K562 (cell line): Measurements from ENCODE around the gene NAP1L4. TPM values are rescaled to one million over a fixed set of nuclear protein-coding genes. Genes with fewer than 3 reads are reported as not detected.

Experiments used
- ARID2 ChIP-seq: fragments of 450-650 bp; IDR thresholded peaks from 2 replicates; pipeline ENCODE4 v1.6.1; 2017; ENCODE audit warnings: antibody characterized with exemption, mild to moderate bottlenecking
- DPF2 ChIP-seq: fragments of 450-650 bp; IDR thresholded peaks from 2 replicates; pipeline ENCODE4 v1.6.1; 2016
- FOSL1 ChIP-seq: fragments of 200-800 bp; sonication (Bioruptor generic); conservative IDR thresholded peaks from 2 replicates; pipeline ENCODE4 v1.6.1; 2016; ENCODE audit warnings: missing genetic modification characterization, missing compliant biosample characterization
- HBP1 ChIP-seq: fragments of 450-650 bp; formaldehyde crosslinking; IDR thresholded peaks from 2 replicates; pipeline ENCODE4 v1.4.0; 2022; ENCODE audit warnings: missing genetic modification characterization
- ILK ChIP-seq: fragments of 450-650 bp; IDR thresholded peaks from 2 replicates; pipeline ENCODE4 v1.6.1; 2016; ENCODE audit warnings: missing genetic modification characterization, low read depth, mild to moderate bottlenecking, missing compliant biosample characterization, moderate library complexity, borderline replicate concordance
- MAFK ChIP-seq: IDR thresholded peaks from 2 replicates; pipeline ENCODE4 v1.6.1; 2011; ENCODE audit warnings: low read length, improper control_type of control experiment
- MCM5 ChIP-seq: fragments of 450-650 bp; IDR thresholded peaks from 2 replicates; pipeline ENCODE4 v1.6.1; 2016; ENCODE audit warnings: low read depth
- MTA3 ChIP-seq: fragments of 450-650 bp; formaldehyde crosslinking; IDR thresholded peaks from 2 replicates; pipeline ENCODE4 v1.6.1; 2017; ENCODE audit warnings: mild to moderate bottlenecking, borderline replicate concordance
- NFE2 ChIP-seq: IDR thresholded peaks from 2 replicates; pipeline ENCODE4 v1.6.1; 2014; ENCODE audit warnings: antibody characterized with exemption, low read depth
- NR0B1 ChIP-seq: fragments of 450-650 bp; IDR thresholded peaks from one replicate; pipeline ENCODE4 v1.6.1; 2018; ENCODE audit warnings: mild to moderate bottlenecking, moderate library complexity; ENCODE audit not compliant: partially characterized antibody
- SMARCC2 ChIP-seq: fragments of 450-650 bp; IDR thresholded peaks from 2 replicates; pipeline ENCODE4 v1.6.1; 2017; ENCODE audit warnings: antibody characterized with exemption, moderate library complexity, mild to moderate bottlenecking, low read depth
- TARDBP ChIP-seq: fragments of 450-650 bp; IDR thresholded peaks from 2 replicates; pipeline ENCODE4 v1.6.1; 2016
- TFAM ChIP-seq: fragments of 250-450 bp; sonication (Bioruptor Pico); conservative IDR thresholded peaks from 2 replicates; pipeline ENCODE4 v1.5.0; 2021; ENCODE audit warnings: mild to moderate bottlenecking, moderate library complexity
- THRA ChIP-seq: fragments of 450-650 bp; IDR thresholded peaks from 2 replicates; pipeline ENCODE4 v1.6.1; 2017; ENCODE audit warnings: mild to moderate bottlenecking, moderate library complexity
- TRIM24 ChIP-seq, 2 experiments: fragments of 450-650 bp; IDR thresholded peaks; 2 replicates each; pipeline ENCODE4 v1.6.1; 2016
- ZMIZ1 ChIP-seq, 2 experiments: fragments of 150-350 bp in 1 of 2; IDR thresholded peaks; 2 replicates each; pipeline ENCODE4 v1.6.1; 2012 to 2016; ENCODE audit warnings: low read depth in 2 of 2, low read length in 2 of 2, mild to moderate bottlenecking in 1 of 2, moderate library complexity in 1 of 2
- ZNF224 ChIP-seq: sonication (generic); formaldehyde crosslinking; IDR thresholded peaks from 2 replicates; pipeline ENCODE4 v1.8.0; 2022; ENCODE audit warnings: mild to moderate bottlenecking, missing genetic modification reagents
- ZNF639 ChIP-seq, 2 experiments: fragments of 200-800 bp in 1 of 2; sonication (Bioruptor generic) in 1 of 2; sonication (generic) in 1 of 2; formaldehyde crosslinking in 1 of 2; IDR thresholded peaks in 1 of 2; conservative IDR thresholded peaks in 1 of 2; 2 replicates each; pipeline versions ENCODE4 v1.5.0 to v1.6.1; 2016 to 2020; ENCODE audit warnings: missing compliant biosample characterization in 1 of 2, missing genetic modification characterization in 1 of 2, missing genetic modification reagents in 1 of 2
- polyA plus RNA-seq, 8 experiments: library from polyadenylated mRNA; depleted of rRNA in 4 of 8; stranded (reverse) in 5 of 8; unstranded in 3 of 8; fragments of >200 nt; fragmentation: Nextera tagmentation in 2 of 8; fragmentation: Illumina TruSeq in 1 of 8; extraction: Ambion mirVana in 2 of 8; extraction: Trizol in 1 of 8; gene quantifications; 2 replicates each; pipeline versions ENCODE4 v1.2.1 to v1.2.3, GENCODE V29; 2011 to 2014; ENCODE audit warnings: inconsistent platforms in 1 of 8, missing spikeins in 1 of 8
- total RNA-seq, 7 experiments: library from RNA; depleted of rRNA in 6 of 7; stranded (reverse); fragments of >200 nt in 6 of 7; fragmentation: Illumina TruSeq in 2 of 7; extraction: Trizol in 2 of 7; gene quantifications; 2 replicates each; pipeline versions ENCODE4 v1.2.1 to v1.2.3, GENCODE V29; 2011 to 2021; ENCODE audit warnings: low replicate concordance in 1 of 7

The NAP1L4 gene
- total and polyA plus RNA-seq, 9 of the 15 experiments (the other 6 are each of a cell fraction or from before 2014, with no cell fraction given), result 34.1 to 237 (median 179) TPM

- peak; percentile 74; the same call in 1 of the 2 replicates for TF ChIP-seq MAFK
- TF ChIP-seq DPF2, result peak; percentile 55; the same call in 1 of the 2 replicates
- TF ChIP-seq SMARCC2, result 0 out of 2 replicates have a peak, but pooled peaks have one; percentile 30
- no peak for TF ChIP-seq MCM5
- no peak for TF ChIP-seq ILK (tag)
- no peak for TF ChIP-seq ZMIZ1 (IDR thresholded peaks at IDR 0.05; ENCODE audit: low read depth in 2 of 2, low read length in 2 of 2)
- no peak for TF ChIP-seq TRIM24 (IDR thresholded peaks at IDR 0.05)
- no peak for TF ChIP-seq THRA
- no peak for TF ChIP-seq ZNF224 (CRISPR knock-in tag)
- no peak for TF ChIP-seq FOSL1 (tag)
- TF ChIP-seq NFE2, result peak; percentile 80
- TF ChIP-seq HBP1, result no peak
- no peak for TF ChIP-seq ARID2
- no peak for TF ChIP-seq TARDBP
- no peak for TF ChIP-seq MTA3
- no peak for TF ChIP-seq TFAM (CRISPR knock-in tag)
- 0 out of 4 replicates have a peak, but pooled peaks of 1 of the 2 experiments have one; percentile 8 for TF ChIP-seq ZNF639 (CRISPR knock-in tag; conservative IDR thresholded peaks at IDR 0.05 in 1 of 2, IDR thresholded peaks at IDR 0.05 in 1 of 2)
- TF ChIP-seq NR0B1, result no peak
- TF ChIP-seq, all 486 proteins: peak for 16
These were observed 4.0 kb downstream of the NAP1L4 start (continued) for GRCh38 chr11:2987881-2988861.
